NOMO-1 treated with dmso at 0.1 percent for 144 hours (cell line): ENCODE measurements around the gene RALGPS1.

Experiments
- DNase-seq: peaks from one replicate; lab custom pipeline; 2025; ENCODE audit not compliant: unreplicated experiment; lab: John Stamatoyannopoulos, UW

RALGPS1 gene

DNA sequence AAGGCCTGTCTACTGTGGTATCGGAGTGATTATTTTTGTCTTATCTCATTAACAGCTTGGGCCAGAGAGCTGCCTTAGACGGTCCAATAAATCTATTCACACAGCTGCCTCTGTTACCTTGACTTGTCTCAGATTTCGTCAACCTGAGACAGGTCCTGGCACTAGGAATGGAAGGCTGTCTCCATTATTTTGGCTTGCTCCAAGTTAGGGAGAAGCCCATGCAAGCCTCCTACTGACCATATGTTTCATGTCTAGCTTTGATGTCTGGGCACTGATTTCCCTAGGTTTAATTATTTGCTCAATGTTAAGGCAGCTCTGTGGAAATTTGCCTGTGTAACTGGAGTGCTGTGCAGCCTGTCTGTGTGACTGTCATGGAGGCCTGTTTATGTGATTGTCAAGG, 12.4 kb upstream of the RALGPS1 start:
- no peak for DNase-seq

DNA sequence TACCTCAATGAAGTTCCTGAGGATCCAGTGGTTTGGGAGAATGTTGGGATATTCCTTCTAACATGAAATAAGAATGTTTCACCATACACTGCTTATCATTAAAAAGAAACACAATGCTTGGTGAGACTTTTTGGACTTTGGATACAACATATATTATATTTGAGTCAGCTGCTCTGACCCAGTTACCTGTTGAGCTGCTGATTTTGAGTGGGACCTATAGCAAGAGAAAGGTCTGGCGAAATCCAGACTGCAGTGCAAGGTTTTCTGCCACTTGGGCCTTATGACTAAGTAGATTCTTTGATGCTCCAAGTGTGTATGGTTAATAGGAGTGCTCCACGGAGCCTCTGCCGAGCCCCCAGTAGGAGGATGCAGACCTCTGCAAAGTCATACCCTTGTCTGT, 10.0 kb upstream of the RALGPS1 start:
- no peak for DNase-seq

DNA sequence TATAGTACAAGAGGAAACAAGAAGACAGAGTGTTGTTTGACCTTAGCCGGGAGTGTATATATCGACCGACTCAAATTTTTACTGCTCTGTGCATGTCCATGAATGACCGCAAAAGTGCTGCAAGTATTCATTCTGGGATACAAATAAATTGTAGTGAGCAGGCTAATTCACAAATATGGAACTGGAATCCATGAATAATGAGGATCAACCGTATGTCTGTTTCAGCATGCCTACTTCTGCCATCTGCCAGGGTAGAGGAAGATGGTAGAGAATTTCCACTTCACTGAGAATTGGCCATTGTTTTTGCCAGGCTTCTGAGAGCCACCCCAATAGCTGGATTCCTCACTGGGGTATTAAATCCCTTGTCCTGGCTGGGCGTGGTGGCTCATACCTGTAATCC, 8.5 kb upstream of the RALGPS1 start:
- no peak for DNase-seq

DNA sequence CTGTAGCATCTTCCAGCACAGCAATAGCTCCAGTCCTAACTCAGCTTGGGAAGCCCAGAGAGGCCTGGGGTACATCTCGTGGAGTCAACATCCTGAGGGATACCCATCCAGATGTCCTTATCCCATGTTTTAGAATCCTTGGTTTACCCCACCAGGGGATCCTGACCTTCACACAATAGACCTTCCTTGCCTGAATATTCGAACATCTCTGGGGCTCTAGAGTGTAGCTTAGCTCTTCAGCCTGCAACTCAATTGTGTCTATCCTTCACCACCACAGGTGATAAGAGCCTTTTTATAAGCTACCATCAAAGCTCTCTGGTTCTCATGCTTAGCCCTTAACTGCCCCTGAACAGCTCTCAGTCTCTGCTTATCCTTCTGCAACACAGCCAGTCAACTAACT, 7.5 kb upstream of the RALGPS1 start:
- no peak for DNase-seq

DNA sequence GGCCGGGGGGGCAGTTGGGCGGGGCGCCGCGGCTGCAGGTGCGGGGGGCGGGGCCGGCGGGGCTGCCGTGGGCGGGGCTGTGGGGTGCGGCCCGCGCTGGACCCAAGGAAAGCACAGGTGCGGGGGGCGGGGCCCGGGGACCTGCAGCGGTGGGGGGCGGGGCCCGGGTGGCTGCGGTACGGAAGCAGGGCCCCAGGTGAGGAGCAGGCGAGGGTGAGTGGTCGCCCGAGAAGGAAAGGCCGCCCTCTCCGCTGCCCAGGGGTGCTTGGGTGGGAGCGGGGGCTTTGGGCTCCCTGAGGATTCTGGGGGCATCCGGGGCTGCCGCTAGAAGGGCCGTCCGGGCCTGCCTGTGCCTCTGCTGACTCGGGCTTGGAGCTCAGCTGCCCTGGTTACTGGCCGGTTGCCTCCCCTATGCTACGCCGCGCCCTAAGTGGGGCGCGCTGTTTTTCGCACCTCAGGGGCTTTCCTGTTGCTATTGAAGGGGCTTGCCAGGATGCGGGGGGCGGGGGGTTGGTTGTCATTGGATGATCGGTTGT, 767 bp downstream of the RALGPS1 start:
- no peak for DNase-seq

DNA sequence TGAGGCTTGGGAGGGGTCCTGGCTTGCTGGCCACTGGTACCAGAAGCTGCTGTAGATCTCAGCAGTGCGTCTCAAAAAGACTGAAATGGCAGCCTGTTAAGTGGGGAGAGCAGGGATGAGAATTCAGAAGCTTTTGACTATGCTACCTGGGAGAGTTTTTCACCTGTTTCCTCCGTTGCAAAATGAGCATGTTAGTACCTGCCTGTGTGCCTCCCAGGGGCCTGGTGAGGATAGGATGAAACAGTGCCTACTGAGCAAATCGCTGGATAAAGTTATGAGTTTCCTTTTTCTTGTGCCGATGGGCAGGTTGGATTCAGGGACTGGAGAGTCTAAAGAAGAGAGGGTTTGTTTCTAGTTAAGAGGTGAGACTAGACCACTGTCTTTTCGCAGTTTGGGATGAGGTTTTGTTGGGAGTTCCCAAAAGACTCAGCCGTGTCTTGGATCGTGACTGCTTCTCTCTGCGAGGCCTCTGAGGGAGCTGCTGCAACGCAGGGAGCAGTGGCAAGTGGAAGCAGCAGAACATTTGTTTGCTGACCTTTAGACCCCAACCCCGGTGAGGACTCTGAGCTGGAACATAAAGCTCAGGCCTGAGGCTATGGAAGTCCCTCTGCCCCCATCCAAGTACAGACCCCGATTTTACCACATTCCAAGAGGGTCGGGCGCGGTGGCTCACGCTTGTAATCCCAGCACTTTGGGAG, 1.4 kb downstream of the RALGPS1 start:
- DNase-seq = no peak

DNA sequence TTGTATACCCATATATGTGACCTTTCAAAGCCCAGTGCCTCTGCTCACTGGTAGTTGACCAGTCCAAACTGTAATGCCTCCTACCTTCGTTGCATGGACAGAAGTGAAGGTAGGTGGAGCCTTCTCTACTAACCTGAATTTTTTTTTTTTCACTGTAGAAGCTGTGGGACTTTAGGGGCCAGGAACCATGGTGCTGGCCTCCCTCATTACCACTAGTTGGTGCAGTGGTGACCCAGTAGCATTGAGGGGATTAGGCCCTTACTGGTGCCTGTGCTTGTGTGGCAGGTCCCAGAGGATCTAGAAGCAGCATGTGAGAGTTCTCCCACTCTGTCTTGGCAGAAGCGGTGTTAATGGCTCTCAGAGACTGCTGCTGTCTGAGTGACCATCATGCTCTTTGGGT, 2.3 kb downstream of the RALGPS1 start:
- DNase-seq = no peak

DNA sequence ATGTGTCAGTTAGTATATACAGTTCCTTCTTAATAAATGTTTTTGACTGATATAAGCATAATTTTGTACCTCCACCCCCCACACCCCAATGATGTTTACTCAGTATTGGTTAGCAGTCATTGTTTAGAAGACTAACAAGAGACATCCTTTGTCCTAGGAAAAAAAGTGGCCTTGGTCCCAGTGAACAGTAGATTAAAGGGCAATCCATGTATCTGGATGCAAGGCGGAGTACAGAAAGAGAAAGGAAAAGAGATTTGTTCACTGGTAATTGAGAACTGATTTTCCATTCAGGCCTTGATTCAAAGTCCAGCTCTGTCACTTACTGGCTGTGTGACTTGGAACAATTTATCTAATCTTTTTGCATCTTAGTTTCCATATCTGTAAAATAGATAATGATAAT, 4.6 kb downstream of the RALGPS1 start:
- DNase-seq = no peak

DNA sequence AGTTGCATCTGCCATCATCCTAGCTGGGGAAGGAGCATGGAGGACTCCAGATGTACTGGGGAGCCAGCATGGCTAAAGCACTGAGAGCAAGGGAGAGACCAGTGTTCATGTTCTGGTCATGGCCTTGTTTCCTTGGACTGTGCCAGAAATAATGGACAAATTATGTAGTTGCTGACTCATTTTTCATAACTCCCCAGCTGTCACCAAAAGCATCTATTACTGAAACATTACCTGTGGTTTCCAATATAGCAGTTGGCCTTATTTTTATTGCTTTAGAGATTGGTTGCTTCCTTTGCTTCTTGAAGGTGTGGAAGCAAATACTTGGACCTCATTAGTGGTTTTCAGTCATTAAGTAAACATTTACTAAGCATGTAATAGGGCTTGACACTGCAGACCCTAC, 11.3 kb downstream of the RALGPS1 start:
- no peak for DNase-seq

DNA sequence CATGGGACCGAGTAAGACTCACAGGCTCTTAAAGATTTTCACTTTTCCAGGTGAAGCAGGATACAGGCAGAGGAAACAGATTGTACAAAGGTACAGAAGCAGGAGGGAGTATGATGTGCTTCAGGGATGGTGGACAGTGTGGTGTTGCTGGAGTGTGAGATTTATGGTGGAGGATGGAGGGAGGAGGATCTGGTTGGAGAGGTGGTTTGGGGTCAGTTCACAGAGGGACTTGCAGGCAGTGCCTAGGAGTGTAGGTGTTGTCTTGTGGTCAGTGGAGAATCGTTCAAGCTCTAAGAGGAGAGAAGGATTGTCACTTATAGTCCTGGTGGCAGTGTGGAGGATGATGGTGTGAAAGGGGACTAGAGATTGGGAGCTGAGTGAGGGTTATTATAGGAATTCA, 11.8 kb downstream of the RALGPS1 start:
- DNase-seq = no peak

DNA sequence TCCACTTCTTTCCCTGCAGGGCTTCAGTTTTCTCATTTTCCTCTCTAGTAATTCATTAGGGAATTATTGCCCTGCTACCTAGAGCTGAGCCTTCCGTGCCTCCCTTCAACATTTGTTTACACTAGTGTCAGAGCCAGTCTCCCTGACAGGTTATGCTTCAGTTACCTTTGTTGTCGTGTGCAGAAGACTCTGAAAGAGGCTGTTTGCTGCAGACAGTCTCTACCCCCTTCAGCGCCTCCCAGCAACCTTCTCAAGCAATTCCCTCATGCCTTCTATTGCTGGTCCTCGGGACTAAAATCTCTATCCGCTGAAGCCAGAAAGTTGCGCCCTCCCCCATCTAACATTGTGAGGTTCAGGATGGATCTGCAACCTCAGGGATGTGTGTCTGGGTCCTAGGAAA, 12.8 kb downstream of the RALGPS1 start:
- DNase-seq = no peak

DNA sequence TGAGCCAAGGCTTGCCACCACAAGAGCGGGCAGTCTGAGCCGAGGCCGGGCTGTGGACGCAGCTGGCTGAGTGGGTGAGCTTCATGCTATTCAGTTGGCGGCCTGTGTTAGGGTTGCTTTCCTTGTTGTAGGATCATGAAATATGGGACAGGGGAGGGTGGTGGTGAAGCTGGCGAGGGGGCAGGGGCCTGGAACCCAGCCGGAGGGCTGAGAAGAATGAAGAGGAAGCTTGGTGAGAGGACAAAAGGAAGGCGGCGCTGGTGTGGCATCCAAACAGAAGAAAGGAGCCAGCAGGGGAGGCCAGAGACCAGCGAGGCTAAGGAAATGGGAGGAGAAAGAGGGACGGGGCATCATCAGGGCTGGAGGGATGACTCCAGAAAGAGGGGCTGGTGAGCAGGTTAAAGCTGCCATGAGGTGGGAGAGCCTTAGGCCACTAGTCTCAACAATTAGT, 18.3 kb downstream of the RALGPS1 start:
- DNase-seq = no peak

DNA sequence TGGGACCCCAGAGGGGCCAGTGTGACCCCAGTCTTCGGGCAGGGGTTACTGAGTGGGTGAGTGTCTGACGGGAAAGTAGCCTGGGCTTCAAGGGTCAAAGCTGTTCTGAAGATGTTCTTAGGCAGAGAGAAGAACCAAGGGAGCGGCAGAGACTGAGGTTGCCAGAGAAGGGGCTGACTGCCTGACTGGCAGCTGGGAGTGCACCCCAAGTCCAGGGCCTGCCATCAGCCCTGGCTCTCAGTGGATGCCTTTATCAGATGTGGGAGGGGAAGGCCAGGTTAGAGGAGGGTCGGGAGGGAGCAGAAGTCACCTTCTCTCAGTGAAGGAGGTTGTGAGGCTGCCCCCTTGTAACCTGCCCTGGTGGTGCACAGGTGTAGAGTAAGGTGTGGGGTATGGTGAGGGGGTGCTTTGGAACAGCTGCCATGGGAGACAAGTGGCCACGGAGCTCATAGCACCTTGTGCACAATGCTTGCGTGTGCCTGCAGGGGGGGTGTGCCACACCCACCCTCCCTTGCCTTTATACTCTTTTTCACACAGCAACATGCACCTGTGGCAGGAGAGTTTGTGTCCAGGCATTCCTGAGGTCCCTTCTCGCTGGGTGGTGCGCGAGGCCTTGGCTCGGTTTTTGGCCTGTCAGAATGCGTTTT, 18.9 kb downstream of the RALGPS1 start:
- DNase-seq = no peak

DNA sequence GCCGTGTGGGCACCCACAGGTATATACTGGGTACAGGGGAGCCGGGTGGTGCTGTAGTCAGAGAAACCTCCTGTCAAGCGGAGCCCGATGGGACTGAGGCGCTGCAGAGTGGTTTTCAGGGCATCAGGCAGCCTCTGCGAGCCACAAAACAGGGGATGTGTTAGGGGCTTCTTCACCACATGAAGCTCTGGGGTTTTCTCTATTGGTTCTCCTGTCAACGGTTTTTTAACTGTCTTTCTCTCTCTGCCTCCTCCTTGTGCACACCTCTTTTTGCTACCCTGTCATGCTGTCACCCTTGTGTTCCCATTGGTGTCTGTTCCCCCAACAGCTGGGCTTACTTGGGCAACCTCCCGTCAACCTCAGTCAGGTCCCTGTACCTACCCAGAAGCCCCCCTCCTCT, 19.9 kb downstream of the RALGPS1 start:
- DNase-seq = no peak

DNA sequence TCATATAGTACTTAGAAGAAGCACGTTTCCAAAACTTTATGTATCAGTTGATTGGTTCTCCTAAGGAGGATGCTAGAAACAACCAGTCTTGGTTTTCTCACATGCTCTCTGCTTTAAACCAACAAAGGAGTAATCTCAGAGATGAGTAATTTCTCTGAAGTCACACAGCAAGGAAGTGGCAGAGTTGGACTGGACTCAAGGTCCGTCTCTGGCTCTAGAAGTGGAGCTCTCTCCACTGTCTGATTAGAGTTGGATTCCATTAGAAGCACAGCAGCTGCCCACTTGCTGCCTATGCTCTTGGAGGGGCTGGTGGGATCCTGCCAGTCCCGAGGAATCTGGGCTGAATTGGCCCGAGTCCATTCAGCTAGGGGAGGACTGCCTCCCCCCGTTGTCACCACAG, 21.0 kb downstream of the RALGPS1 start:
- DNase-seq = no peak

DNA sequence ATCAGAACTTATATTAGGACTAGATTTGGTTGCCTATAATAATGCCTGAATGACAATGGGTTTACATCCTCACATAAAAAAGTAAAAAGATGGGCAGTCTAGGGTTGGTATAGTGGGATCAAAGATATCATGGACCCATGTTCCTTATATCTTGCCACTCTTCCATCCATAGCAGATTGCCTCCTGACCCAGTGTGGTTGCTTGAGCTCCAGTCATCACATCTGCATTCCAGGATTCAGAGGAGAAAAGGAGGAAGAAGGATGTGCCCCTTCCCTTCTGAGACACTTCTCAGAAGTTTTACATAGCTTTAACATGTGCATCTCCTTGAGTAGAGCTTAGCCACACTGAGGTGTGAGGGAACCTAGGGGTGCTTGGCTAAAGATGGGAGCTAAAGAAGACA, 22.9 kb downstream of the RALGPS1 start:
- DNase-seq = no peak

DNA sequence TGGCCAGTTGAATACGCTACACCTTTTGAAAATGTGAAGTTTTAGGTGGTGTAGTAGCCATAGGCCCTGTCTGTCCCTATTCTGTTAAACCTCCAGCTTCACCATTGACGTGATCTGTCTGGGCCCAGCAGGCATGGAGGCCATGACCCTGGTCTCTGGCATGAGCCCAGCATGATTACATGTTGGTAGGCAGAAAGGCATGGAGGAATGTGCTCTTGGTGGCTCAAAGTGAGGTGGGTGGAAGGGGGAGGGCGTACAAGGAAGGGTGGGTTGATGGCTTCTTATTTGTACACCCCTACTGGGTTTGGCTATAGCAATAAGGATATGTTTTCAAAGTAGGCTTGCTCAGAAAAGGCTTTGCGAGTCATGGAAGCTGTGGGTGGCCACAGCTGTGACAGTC, 23.7 kb downstream of the RALGPS1 start:
- no peak for DNase-seq

DNA sequence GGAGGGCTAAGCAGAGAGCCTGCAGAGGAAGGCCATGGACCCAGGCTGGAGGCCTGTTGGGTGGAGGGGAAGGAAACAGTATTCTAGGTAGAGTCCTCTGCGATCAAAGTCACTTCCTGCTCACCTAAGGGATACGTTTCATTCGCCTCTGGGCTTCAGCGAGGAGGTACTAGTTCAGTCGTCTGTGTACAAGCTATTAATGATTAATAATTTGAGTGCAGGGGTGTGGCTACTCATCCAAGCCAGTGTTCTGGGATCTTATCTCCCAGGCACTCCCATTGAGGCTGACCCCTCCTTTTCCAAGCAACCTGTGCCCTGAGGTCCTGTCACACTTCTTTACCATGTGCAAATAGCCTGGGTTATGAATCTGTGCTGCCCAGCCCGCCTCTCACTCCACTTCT, 25.2 kb downstream of the RALGPS1 start:
- no peak for DNase-seq

DNA sequence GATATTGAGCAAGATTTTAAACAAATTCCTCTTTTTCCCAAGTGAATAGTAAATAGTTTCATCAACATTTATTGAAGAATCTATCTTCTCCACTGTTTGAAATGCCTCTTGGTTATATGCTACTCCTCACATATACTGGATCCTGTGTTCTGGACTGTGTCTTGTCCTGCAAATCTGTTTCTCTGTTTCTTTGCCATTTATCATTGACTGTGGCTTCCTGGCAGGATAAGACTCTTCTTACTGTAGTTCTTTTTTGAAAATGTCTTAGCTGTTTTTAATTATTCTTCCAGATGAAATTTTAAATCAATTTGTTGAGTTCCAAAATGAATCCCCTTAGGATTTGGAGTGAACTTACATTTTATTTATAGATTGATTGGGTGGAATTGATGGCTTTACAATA, 27.8 kb downstream of the RALGPS1 start:
- no peak for DNase-seq

DNA sequence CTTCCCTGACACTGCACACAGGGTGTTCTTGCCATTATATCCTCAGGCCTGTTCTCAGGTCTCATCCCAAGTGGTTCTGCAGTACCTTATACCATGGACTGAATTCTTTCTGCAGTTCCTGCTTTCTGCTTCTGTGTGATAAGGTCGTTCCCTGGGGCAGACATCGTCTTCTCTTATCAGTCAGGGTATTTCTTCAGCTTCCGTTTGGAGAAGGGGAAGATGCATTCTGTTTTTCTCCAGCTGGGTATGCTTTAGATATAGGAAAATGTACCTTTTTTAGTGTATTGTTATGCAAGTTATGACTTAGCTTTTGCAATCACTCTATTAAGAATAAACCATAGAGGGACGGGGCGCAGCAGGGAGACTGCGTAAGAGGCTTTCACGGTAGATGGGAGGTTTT, 31.1 kb downstream of the RALGPS1 start:
- peak; percentile 53 for DNase-seq

DNA sequence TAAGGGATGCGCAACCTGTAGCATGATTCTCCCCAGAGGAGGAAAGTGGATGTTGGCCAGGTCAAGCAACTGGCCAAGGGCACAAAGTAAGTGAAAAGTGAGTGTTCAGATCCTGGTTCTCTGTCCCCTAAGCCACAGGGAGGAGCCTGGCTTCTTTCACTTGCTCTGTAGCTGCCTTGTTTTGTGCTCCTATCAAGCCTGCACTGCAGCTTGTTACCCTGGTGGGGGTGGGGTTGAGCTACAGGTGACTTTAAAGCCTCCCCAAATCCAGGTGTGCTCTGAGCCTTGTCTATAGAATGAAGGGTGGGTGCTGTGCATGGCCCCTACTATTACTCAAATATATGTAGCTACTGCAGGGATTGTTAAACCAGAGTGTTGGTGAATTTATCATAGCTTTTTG, 32.9 kb downstream of the RALGPS1 start:
- no peak for DNase-seq

DNA sequence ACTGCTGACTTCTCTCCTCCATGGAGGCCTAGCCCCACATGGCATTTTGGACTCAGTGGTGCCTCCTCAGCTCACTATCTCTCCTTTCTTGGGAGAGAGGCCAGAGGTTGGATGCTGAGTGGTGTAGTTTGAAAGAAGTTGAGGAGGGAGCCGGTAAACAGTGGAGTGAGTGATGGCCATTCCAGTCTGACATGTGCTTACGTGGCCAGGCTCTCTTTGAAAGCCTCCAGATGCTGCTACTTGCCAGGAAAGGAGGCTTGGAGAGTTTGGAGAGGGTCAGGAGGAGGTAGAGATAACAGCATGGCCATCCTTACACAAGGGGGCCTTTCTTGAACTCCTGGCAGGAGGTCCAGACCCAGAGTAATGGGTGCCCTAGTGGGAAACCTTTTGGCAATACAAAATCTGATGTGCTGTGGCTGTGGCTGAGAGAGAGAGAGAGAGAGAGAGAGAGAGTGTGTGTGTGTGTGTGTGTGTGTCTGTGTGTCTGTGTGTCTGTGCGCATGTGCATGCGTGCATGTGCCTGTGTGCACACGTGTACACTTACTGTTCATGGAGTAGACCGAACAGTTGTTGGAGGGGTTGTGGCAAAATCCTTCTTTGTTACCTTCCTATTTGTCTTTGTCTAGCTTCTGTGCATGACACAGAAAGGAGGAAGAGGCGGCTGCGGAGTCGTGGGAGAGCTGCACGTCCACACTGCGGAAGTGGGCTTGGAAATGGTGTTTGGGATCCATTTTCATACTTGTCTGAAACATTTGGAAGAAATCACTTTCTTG, 37.8 kb downstream of the RALGPS1 start:
- no peak for DNase-seq
